Activated CD8-positive, alpha-beta memory T cell treated with anti-CD3 and anti-CD28 coated beads for 4 hours (primary cell): ENCODE measurements around the gene STX16.

Experiments used
- DNase-seq, 2 donors: peaks; one replicate each; pipeline ENCODE4 v3.0.0-alpha.2; 2020; ENCODE audit warnings: low read depth in 2 of 2

STX16 gene

DNA sequence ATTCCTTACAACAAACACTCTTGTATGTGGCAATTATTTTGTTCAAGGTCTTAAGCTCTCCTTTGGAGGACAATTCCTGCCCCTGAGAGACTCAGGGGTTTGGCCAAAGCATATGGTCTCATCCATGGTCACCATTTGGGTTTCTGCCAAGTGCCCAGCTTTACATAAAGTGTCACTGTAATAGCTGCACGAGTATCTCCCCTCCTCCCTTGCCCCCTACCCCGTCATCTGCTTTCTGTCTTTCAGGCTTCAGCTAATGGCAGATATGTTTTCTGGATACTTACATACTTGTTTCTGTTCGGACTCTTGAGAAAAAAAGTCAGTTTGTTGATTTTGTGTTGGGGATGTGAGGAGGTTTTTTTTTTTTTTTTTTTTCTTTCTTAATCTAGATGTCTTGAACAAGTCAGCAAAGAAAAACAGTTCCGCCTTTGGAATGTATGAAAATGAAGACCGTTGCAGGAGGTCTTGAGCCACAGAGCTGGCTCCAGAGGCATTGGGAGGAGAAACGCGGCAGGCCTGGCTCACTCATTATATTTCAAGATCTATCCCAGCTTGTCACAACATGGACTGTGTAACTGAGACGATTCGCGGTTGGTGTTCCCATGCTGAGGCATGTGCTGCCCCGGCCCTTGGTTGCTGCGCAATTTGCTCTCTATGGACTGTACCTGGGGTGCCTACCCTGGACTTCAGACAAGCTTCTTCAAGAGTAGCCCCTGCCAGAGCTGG lies 32.6 kb upstream of the STX16 start:
- no peak for DNase-seq

DNA sequence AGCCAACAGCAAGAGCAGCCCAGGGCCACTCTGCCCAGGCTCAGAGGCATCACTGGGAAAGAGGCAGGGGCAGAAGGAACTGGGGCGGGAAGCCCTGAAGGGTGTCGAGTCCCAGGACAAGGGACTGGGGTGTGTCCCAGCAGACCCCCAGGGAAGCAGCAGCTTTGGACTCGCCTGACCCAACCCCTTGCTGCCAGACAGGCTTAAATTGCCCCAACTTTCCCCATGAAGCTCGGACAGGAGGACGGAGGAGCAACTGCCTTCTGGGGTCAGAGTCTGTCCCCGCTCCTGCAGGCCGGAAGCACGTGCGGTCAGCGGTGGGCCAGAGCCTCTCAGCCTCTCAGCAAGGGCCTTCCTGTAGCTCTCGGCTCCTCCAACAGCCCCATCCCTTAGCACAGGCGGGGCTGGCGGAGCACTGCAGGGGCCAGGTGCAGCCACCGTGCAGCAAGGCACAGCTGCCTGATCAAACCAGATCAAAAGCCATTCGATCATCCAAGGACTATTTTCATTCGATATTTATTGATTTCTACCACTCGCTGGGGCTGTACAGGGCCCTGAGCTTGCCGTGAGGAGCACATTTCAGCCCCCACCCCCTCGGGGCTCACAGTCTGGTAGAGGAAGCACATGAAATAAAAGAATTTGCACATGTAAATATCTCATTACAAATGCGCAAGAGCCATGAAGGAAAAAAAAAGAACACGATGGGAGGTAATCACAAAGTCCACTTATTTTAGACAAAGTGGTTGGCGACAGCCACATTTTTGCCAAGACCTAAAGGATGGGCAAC lies 31.8 kb upstream of the STX16 start:
- no peak for DNase-seq

DNA sequence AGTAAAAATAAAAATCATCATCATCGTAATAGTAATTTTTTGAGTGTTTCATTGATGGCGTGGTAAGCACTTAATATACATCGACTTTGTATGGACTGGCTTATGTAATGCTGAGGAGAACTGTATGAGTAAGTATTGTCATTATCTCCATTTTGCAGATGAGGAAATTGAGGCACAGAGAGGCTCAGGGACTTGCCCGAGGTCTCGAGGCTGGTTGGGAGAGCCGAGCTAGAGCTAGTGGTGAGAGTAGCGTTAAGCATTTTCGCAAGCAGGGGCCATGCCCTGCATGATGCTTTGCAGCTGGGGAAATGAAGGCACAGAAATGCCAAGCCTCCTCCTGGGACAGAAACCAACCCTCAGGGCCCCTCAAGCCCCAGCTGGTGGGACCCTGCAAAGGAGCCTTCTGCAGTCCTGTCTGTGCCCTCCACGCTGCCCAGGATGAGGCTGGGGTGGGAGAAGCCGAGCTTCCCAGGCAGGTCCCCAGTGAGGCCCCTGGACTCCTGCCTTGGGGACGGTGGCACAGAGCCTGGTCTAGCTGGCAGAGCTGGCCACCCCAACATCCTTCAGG lies 31.1 kb upstream of the STX16 start:
- no peak for DNase-seq

DNA sequence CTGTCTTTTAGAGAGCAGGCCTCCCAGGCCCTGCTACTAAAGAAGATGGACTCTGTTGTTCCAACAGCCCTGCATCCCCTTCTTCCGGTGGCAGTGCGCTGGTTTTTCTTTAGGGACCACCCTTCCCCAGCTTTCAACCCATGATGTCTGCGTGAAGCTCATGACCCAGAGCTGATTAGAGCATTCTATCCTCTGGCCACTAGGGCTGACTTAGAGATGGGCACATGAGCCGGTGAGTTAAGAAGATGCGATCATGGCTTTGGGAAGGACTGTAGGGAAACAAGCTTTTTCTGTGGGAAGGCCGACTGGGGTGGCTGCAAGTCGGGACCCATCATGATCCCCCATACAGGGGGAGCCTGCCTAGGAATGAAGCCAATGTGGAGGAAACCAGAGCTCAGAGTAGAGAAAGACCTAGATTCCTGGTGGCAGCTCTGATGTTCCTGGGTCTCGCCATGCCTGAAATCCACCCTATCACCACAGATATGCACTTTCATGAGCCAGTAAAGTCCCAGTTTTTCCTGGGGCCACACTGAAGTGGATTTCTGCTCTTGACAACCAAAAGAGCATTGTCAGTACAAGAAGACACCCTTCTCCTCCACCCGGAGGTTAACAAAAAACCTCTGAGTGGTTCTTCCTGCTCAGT lies 29.1 kb upstream of the STX16 start:
- DNase-seq = no peak

DNA sequence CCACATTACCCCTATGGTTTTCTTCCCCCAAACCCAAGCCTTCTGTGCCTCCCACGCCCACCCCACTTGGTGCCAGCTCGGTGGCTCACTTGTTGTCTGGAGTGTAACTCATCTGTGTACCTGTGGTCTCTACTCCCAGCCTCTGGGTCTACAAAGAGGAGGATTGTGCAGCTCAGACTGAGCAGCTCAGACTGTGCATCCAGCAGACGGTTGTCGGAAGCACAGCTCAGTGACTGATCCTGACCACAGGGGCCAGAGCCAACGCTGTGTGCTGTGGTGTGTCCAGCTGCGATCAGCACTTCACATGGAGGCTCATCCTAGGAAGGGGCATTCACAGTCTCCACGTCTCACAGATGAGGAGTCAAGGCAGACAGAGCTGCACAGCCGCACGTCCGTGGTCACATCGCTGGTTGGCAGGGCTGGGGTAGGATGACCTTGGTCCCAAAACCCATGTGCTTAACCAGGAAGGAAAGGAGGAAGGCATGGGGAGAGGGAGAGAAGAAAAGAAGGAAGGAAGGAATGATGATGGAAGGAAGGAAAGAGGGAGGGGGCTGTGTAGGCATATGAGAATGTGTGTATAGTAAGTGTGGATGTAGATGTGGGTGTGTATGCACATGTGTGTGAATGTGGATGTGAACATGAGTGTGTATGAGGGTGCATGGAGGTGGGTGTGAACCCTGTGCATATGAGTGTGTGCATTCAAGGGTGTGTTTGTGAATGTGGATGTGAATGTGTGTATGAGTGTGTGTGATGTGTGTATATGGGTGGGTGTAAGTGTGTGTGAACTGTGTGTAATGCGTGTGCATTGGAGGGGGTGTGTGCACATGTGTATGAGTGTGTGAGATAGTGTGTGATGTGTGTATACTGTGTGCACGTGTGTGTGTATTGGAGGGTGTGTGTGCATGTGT lies 28.2 kb upstream of the STX16 start:
- no peak for DNase-seq

DNA sequence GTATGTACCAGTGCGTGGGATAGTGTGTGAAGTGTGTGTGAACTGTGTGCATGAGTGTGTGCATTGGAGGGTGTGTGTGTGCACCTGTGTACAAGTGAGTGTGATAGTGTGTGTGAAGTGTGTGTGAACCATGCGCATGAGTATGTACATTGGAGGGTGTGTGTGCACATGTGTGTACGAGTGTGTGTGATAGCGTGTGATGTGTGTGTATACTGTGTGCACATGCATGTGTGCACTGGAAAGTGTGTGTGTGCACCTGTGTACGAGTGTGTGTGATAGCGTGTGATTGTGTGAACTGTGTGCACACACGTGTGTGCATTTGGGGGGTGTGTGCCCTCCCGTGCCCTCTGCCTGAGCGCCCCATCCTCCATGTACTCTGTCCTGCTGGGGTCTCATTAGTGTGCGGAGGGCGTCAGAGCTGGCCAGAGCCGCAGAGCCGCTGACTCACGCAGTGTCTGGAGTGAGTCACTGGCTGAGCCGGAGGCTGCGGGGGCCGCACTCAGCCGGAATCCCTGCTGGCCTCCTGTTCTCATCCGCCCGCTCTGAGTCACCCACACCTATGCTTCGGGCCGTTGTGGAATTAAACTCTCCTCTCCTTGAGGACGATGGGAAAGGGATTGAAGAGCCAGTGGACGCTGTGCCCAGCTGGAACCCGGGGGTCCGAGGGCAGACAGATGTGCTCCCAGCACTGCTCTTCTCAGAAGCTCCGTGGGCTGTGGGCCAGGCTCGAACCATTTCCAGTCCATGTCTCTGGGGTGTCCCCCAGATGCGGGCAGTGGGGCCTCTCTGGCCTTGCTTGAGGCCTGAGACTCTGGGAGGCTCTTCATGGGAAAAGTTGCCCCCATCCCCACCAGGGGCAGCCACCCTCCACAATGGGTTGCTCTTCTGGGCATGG lies 27.3 kb upstream of the STX16 start:
- no peak for DNase-seq

DNA sequence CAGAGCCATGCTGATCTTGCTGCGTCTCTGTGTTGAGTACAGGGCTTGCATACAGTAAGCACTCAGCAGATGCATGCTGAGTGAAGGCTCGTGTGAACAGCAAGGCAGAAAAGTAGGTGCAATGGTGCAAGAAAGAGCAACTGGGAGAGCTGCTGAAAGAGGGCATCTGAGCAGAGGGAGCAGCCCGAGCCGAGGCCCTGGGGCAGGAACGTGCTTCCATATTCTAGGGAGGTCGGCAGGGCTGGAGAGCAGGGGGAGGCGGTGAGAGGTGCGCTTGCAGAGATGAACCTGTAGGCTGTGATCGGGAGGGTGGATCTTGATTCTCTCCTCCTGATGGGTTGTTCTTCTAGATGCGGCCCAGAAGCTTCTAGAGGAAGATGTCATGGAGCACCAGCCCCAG lies 26.4 kb upstream of the STX16 start:
- no peak for DNase-seq

DNA sequence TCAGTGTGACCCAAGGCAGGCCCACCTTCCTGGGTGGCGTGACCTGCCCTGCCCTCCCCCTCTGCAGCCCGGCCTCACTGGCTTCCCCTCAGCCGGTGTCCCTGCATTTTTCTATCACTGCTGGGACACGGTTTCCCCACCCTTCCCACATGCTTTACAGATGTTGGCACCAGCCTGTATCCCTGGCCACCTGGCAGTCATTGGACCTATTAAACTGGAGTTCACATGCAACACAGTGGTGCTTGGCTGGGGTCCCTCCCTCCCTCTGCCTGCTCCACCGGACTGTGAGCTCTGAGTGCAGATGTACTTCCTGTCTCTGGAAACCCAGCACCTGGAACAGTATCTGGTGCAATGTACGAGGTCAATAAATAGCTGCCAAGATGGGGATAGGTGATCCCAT lies 25.5 kb upstream of the STX16 start:
- DNase-seq = no peak

DNA sequence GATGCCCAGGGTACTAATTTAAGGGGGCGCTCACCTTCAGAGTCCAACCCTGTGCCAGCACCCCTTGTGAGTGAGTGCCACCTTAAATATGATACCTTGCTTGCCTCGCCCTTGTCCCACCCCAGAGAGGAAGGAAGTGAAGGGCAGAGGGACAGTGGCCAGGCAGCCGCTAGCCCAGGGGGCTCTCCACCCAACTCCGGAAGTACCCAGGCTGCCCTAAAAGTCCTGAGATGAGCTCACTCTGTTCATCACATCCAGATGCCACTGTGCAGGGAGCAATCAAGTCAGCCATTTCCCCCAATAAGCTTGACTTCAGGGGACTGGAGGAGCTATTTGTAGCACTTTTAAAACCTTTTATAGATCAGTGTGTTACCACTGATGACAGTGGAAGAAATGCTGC lies 25.0 kb upstream of the STX16 start:
- DNase-seq = no peak

DNA sequence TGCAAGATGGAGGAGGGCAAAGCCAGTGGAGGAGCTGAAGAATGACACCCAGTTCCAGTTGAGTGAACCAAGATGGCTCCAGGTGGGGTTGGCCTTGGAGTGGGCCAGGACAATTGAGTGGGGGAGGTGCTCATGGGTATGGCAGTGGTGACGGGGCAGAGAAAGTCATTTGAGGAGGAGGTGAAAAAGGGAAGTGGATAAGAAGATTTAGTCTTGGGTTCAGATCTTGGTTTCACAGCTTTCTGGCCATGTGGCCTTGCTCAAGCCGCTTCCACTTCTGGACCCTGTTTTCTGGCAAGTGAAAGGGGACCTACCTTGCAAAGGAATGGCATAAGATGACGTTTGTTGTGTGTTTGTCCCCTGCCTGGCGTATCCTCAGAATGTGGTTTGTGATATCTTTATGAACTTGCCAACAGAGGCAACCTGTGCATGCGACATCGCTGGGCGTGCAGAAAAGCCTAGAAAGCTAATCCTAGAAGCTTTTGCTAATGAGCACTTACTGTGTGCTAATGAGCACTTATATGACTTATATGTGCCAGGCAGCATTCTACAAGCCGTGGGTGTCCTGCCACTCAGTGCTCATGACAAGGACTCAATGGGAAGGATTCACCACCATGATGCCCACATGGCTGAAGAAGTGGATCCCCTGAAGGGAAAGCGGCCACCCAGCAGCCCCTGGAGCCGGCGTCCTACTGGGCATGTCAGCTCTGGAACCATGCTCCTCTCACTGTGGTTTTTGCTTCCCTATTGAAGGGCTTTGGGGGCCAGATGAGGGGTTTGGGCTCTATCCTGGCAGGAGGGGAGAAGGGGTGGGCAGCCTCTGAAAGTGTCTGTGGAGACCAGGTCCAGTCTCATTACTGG lies 23.6 kb upstream of the STX16 start:
- DNase-seq = no peak

DNA sequence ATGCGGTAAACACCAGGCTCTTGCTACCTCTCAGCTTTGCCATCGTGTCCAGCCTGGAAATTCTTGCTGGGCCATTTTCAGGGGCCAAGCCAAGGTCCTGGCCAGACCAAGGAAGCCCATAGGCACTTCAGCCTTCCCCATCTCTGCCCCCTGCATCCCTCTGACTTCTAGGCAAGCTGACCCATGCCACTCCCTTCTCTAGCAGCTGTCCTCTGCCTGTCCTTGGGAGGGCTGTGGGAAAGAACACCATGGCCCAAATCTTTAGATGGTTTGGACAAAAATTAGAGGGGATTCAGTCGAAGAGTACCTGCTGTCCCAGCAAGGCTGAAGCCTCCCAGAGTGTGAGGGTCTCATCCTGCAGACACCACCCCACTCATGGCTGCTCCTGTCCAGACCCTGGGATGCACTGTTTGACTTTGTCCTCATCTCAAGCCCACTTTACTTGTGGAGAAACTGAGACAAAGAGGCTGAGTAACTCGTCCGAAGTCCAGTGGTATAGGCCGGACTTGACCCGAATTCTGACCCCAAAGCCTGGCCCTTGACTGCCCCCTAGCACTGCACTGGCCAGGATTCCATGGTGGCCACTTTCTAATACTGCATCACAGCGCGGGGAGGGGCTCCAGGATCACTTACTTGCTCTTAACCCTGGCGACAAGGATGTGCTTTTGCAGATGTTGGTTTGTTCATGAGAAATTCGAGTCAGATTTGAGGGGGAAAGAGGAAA lies 22.4 kb upstream of the STX16 start:
- no peak for DNase-seq

DNA sequence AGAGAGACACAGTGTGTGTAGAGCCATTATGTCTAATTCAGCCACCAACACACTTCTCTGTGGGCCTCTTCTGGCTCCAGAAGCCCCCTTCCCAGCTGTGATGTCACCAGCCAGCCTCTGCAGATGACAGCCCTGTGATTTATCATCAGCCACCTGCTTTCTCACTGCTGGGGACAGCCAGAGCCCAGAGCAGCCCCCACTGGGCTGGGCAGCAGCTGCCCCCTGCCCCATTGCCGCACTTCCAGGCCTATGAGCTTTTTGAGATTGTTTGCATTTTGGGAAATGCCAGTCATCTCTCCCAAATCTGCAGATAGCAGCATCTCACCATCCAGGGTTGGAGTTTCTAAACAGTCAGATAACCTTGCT lies 21.9 kb upstream of the STX16 start:
- no peak for DNase-seq

DNA sequence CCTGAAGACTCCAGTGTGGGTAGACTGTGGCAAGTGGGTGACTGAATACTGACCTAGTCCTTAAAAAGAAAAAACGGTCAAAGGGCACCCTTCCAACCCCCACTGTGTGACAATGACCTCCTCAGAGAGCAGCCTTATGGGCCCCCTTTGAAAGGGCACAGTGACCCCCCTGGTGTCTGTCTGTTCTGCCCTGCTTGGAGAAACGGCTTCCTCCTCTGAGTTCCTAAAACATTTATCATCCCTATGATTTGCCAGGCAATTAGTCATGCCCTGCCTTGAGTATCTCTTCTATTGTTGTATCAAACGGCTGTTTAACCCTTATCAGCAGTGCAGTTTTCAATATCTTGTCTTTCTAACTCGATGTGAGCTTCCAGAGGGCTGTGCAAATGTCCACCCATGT lies 21.0 kb upstream of the STX16 start:
- no peak for DNase-seq

DNA sequence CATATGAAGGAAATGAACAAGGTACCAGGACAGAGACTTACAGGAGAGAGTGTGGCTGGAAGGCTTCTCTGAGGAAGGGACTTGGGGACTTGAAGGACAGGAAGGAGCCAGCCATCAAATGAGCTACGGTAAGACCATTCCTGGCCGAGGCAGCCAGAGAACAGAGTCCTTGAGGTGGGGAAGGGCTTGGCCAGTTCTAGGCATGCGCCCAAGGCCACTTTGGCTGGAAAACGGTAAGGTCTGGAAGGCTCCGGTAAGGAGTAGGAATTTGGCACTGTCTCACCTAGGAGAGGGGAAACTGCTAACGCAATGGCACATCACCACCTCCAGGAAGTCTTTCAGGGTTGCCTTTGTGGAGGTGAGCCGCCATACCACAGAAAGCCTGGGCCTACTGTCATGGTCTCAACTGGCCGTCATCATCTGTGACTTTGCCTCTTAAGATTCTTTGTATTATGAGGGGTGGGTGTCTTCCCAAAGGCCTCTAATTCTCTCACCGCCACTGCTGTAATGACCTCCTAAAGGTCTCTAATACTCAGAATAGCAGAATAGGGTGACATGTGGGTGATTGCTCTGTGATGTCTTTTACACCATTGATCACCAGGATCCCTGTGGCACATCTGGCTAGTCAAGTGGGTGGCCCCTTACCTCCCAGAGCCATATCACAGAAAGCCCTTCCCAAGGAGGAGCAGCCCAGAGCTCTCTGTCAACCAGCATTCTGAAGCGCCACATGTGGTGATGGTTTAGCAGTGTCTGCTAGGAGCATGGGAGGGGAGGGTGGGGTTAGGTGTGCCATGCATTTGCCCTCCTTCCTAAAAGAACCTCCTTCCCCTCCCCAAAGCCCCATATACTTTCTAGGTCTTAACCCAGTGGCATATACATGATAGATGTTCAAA lies 17.7 kb upstream of the STX16 start:
- no peak for DNase-seq

DNA sequence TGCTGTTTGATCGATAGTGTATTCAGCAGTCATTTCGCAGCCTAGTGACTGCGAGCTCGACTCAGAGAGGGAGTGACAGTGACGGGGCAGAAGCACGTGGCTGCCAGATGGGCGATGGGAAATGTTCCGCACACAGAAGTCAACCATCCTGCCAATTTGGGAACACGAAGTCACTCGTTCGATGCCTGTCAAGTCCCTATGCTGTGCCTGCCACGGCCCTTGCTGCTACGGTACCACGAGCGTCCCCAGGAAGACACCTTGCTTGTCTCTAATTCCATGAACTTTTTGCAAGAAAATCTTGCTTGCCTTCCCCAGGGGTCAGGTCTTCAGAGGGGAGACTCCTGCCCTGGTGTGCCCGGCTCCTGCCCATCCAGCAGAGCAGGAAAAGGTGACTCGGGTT lies 17.0 kb upstream of the STX16 start:
- DNase-seq = no peak

DNA sequence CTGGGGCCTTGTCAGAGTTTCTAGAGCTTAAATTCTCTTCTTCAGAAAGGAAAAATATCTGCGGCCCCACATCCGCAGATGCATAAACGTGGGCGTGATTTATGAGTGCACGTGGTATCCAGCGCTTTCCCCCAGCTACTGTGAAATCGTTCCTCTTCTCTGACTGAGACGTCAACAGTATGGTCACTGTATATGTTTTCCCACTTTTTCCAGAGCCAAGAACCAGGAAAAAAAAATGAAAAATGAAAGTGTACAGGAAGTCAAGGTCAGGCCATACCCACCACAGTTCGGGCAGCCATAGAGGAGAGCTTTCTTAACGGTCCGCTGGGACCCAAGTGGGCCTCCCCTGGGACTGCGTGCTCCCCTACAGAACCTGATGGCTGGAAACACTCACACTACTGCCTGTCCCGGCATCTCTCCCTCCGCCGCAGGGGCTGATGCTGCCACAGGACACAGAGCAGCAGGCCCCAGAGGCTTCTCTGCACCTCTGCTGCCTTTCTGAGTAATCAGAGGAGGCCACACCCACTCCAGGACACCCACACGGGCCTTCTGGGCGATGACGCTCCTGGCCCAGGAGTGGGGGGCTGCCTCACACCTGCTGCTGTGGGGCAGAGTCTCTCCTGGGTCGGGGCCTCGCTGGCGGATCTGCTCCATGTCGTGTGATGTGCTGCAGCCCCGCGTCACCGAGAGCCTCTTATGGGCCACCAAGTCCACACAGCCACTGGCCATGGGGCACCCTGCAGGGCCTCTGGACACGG lies 16.4 kb upstream of the STX16 start:
- DNase-seq = peak; percentile 40 to 43

DNA sequence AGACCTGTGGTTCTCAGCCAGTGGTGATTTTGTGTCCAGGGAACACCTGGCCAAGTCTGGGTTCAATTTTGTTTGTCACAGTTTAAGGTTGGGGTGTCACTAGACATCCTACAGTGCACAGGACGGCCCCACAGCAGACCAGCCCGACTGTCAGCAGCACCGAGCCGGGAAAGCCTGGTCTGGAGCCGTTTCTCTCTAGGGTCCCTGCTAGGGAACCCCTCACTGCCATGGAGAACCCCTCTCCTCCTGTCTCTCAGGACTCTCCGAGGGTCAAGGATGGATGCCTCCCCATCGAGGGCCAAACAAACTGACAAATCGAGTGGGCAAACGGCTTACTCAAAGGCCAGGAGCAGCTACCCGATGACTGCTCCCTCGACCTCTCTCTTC lies 15.8 kb upstream of the STX16 start:
- DNase-seq = no peak
